ENCODE measurements around the gene NOS1AP.
A peak's percentile ranks its signal among the peaks of the same experiment; 100 is the strongest.

Gene NOS1AP

DNA sequence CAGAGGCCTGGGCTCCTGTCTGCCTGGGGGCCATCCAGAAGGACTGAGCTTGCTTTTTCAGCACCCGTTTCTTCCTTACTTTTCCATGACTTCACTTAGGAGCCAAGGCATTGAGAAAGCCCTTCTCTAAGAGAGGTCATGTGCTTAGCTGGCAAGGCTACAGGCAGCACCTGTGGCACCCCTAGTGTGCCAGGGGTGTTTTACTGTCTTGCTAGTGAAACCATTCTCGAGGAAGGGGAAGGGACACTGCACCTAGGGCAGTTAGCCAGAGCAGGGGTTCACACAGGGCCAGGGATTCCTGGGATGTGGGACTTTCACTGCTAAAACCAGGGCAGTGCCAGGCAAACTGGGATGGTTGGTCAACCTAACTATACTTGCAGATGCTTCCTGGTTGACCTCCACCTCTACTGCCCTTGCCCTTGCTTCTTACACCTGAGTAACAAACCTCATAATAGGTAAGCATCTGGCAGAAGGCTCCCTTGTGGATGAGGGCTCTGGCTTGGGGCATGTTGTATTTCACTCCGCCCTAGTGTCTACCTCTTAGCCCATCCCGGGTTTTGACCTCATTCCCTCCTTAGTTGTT lies 69.2 kb downstream of the NOS1AP start:
- no peak for DNase-seq

DNA sequence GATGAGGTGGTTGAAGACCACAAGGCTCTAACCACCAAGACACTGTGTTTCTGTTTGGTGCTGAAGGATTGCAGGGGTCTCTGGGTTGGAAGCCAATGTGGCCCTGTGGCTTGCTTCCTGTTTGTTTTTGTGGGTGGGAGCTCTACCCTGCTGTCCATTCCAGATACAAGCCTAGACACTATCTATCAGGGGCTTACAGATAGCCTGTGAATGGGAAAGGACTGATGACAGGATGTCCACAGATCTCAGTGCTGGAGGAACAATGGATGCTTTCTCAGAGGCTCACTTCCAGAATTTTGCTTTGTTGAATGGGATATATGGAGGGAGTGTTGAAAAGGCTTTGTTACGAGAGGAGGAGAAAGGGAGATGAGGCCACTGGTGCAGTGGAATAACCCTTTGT lies 69.7 kb downstream of the NOS1AP start:
- peak in 1 of 14 donors; percentile 21 for DNase-seq

DNA sequence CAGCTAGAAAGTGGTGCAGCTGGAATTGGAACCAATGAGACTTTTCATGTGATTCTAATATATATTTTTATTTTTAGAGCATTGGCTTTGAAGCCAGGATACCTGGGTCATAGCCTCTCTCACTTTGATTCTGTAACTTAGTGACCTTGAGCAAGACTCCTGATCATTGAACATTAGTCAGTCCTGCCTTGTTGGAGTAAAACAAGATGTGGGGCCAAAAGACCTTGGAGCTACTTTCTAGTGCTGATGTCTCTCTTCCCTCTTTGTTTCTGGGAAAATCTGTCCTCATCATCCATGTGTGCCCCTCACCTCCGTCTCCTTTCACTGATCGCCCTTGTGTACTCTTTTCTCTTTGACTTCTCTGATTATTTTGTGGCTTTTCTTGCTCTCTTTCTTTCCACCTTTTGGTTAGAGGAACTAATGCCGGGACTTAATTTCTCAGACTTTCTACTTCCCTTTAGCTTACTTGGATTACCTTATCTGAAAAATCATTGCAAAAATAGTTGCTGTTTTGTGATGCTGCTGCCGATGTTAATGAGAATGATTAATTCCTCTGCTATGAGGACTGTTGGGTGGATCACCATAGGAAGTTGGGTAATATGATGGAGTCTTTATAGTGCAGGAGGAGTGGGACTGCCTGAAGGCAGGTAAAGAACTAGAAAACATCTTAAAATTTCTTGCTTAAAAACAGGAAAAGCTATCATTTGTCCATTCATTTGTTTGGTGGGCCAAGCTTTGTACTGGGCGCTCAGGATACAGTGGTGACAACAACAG lies 72.0 kb downstream of the NOS1AP start:
- DNase-seq: no peak

DNA sequence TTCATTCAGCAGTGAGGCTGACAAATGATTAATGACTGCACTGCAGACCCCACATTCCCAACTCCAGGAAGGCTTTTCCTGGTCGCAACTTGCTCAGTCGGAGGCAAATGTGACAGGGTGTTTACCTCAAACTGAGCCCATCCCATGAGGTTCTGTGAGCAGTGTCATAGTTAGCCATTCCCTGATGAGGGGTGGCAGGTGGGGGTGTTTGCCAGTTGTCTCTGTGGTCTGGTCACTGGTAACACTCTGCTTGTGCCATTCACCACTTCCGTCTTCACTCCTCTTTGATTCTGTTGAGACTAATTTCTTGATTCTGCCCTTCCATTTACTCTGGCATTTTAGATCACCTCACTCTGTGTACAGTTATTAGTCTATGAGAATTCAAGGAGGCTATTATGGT lies 73.5 kb downstream of the NOS1AP start:
- DNase-seq: no peak

DNA sequence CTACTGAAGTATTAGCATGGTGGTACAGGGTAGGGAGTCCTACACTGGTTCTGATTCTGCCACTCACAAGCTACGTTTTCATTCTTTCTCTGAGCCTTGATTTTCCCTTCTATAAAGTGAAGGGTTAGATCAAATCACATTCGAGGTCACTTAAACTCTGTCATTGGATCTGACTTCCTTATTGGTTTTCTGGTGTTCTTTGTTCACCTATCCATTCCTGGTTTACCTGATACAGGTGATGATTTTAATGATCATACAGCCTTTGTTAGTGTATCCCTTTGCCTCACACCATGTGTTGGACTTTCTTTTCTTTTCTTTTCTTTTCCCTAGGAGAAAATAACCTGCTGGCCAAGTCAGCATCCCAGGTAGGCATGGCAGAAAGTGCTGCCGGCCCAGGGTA lies 74.8 kb downstream of the NOS1AP start:
- no peak for DNase-seq

DNA sequence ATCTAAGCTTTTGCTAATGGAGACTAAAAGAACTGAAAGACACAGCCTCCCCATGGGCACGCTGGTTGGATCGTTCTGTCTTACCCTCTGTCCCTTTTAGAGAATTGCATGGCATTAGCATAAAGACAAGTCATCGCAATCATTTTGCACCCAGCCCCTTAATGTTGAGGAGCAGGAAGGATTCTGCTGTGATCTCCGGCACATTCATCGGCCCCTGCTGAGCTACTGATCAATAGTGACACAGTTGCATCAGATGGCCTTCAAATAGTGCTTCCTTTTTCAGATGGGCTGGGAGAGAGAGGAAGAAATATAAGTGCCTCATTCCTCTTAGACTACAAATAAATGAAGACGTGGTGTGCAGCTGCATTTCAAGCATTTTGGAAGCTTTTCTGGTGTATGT lies 75.4 kb downstream of the NOS1AP start:
- no peak for DNase-seq

DNA sequence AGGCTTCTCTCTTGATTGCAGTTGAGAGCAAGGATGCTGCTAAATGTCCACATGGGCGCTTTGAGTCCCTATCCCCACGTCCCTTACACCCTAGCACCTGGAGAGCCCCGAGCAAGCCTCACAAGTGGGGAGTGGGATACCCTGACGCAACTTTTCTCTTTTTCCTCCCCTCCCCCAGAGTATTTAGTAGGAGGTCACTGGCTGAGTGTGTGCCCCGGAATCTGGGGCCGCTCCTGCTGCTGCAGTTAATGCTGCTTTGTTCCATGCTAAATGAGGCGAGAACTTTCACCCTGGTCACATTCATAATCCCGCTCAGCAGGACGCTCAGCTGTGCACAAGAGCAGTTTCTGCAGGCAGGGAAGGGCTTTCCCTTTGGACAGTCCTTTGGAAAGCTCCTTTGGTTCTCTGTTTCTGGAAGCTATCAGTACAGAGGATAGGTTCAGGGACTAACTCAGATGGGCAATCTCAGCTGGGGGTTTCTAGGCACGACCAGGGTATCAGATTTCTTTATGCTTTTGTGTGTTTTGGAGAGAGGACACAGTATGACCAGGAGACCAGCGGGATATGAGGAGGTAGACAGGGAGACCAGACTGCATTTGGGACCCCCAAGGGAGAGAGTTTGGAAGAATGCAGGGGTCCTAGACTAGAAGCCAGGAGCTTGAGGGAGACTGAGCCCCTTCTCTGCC lies 75.9 kb downstream of the NOS1AP start:
- peak in 7 of 14 donors; percentile 33 to 68 (median 47) for DNase-seq

DNA sequence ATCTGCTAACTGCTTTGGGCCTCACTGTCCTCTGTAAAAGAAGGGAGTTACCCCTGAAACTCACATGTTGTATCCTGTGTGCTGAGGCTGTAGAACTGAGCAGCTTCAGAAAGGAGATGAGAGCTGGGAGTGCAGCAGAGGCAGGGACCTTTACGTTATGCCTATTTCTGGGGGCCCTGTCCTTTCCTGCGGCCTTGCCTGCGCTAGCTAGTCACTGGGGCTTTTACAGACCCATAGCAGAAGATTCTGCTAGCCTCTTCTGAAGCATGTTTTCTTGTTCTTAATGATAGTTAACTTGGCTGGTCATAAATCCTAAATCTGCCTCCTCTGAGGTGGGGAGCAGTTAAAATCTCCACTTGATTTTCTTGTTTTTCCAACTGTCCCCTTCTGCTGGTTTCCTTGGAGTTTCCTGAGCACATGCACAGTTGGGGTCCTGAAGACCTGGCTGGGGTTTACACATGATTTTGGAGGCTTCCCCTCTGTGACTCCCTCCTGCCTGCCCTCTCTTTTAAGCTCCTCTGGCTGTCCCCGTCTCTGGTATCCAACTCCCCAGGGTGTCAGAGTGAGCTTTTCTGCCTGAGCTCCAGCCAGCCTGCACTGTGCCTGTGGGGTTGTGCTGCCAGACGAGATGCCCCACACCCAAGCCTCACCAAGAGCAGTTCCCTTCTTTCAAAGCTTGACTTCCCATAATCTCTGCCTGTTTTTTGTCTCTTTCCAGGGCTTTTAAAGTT lies 76.6 kb downstream of the NOS1AP start:
- DNase-seq: no peak

DNA sequence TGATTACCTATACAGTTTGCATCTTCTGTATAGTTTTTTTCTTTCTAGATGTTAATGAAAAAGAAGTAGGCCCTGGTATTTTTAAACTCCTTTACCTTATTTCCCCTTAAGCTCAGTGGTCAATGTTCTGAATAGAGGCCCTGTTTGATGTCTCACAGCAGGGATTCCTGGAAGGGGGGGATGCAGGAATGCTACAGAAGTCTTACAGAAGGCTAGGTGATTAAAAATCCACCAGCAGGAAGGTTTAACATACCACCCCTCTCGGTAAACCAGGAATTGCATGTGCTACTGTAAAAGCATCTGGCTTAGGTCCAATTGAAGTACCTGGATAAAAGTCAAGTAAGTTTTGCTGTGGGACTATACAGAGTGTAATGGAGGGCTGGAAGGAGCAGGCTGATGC lies 78.3 kb downstream of the NOS1AP start:
- DNase-seq: no peak

DNA sequence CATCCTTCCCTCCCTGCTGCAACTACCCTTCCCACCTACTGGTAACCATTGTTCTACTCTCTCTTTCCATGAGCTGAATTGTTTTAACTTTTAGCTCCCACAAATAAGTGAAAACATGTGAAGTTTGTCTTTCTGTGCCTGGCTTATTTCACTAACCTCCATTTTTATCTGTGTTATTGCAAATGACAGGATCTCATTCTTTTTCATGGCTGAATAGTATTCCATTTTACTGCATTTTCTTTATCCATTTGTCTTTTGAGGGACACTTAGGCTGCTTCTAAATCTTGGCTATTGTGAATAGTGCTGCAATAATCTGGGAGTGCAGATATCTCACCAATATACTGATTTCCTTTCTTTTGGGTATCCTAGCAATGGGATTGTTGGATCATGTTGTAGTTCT lies 80.6 kb downstream of the NOS1AP start:
- no peak for DNase-seq

DNA sequence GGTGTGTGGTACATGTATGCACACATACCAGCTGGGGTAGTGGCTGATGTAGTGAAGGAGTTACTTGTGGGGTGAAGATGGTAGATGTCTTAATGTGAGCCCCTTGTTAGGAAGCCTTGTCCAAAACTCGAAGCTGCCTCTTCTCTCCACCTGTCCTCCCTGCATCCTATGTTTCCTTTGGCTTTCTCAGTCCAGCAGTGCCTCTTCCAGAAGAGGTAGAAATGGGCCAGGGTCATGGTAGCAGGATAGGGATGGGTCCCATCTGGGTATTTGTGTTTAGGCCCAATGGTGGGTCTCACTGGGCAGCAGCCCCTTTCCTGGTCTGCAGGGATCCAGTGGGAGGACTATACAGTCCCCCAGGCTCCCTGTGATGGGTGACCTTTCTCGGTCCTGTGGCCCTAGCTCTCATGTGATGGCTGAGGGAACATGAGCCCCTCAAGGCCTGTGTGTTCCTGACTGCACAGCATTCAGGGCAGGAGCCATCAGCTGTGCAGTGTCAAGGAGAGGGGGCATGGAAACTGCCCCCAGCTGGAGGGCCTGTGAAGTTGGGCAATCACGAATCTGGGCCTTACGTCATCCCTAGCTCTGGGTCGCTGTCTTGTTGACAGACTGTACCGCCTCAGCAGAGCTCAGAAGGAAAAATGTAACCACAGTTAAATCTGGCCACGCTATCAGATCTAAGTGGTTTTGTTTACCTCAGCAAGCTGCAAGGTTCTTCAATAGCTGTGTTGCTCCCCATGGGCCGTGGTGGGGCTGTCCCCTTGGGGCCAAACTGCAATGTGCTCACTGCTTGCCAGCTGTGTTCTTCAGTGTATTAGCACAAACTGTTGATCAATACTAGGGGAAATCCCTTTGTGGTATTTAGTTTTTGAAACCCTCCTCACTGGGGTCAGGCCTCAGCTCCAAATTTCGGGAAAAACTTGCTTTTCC lies 82.7 kb downstream of the NOS1AP start:
- DNase-seq: no peak

DNA sequence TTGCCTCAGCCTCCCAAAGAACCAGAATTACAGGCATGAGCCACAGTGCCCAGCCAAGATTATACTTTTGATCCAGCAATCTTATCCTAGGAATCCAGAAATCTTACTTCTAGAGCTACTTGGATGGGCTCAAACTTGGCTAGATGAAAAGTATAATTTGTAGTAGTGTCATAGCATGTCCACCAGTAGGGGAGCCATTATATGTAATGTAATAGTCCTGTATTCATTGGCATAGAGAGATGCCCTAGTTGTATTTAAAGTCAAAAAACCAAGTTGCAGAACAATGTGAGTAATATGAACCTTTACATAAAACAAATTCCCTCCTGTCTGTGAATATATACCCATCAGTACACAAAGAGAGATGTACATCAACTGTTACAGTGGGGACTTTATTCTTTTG lies 83.9 kb downstream of the NOS1AP start:
- no peak for DNase-seq

DNA sequence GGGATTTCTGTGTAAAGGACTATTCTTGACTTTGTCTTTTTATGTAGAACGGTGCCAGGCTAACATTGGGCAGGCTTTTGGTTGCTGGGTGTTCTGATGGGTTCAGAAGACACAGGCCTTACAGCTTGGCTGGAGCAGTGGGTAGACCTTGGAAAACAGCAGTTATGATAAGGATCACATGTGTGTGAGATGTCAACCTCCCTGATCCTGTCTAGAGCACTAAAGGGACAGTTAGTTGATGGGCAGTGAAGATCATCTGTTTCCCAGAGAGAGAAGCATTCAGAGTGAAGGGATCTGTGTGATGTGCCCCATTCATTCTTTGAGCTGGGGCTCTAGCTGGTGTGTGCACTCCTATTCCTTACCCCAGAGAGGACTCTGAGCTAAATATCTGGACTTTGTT lies 88.0 kb downstream of the NOS1AP start:
- DNase-seq: no peak

DNA sequence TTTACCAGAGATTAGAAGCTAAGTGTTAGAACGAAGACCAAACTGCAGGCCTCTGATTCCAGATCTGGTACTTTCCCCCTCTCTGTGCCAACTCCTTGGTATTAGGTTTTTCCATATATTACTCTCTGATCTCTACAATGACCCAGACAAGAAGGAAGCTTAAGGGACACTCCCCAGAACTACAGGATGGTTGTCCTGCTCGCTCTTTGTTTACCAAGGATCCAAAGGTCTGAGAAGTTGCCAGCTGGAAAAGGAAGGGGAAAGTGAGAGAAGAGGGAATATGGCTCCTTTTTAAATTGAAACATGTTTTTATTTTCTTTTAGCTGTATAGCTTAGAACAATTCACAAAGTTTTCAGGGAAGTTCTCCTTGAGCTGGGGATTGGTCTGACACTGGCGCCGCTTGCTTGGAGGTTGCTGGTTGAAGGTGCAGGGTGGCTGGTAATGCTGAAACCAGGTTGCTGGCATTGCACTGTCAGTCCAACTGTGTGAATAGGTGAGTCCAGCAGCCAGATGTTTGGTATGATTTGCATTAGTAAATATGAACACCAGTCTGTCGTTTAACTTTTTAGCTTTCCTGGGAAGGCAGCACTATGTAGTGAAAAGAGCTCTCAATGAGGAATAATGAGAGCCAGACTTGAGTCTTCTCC lies 89.3 kb downstream of the NOS1AP start:
- no peak for DNase-seq

DNA sequence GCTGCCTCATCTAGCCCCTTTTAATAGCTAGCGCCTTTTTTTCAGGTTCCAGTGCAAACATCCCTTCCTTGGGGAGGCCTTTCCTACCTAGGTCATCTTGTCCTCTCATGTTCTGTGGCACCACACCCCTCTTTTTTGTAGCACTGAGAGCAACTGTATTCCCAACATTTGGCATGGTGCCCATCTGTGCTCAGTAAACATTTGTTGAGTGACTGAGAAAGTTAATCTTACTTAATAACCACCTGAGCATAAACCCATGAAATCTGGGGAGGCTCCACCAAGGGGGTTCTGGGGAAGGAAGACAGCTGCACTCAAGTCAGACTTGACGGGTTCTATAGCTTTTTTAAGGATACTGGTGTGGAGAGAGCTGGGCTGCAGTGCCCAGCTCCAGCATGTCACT lies 90.0 kb downstream of the NOS1AP start:
- DNase-seq: no peak

DNA sequence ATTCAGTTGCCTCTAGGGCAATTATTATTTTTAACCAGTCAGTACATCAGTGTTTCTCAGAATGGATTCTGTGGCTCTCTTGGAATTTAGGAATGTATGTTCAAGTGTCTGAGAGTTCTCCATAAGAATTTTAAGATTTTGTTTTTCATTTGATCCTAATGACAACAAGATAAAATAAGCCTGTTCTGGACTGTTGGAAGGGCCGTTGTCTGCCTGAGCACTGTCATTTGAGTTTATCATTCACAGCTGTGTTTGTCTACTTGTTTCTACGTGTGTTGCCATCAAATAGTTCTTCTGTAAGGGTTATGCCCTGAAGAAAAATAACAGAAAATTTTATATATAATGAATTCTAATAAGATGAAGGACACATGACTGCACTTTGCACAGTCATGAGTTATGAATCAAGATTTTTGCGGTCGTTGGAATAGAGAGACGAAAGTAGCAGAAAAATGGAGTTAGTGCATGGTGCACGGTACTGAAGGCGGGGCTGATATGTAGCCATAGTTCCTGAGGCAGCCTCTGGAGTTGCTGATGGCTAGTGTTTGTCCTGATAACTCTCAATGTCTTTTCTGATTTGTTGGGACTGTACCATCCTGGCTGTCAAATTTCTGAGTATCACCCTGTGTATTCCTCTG lies 92.5 kb downstream of the NOS1AP start:
- no peak for DNase-seq

DNA sequence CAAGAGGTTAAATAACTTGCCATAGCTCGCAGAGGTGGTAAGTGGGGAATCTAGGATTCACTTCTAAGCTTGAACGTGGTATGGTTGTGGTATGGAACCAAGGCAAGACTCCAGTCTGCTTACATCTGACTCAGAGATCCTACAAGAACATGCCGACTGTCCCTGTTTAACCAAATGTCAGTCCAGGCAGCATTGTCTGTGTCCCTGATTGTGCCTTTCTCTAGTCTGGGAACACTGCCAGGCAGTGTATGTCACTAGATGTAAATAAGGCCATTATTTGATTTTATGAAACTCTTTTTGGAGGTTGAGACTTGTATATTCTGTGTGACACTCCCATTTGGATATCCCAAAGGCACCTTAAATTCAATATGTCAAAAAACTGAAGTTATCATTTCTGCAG lies 96.0 kb downstream of the NOS1AP start:
- peak in 2 of 14 donors; percentile 6 to 20 for DNase-seq

DNA sequence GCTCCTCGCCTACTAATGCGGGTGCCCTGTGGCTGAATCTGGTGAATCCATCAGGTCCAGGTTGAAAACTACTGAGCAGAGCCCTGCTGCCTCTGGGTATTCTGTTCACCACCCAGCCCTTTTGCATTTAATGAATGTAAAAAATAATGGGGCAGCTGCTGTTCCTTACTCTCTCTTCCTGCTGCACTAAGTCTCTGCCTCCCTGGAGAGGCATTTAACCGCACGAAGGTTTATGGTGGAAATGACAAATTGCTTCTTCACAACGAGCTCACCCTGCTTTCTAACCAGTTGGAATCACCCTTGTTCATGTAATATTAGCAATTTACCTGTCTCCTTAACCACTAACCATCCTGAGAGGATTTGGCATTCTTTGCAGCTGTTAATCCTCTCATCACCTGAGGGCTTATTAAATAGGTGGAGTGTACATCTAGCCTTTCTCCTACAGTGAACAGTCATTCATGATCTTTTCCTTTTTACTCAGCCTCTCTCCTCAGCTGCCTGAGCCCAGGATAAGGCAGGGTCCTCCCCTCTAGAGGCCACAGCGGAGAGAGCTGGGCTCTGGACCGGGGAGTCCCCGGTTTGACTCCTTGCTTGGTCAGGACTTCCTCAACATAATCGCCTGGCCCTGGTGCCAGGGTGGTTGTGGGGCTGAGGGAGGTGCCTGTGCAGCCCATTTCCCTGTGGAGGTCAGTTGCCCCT lies 97.6 kb downstream of the NOS1AP start:
- peak in 1 of 14 donors; percentile 9 for DNase-seq

DNA sequence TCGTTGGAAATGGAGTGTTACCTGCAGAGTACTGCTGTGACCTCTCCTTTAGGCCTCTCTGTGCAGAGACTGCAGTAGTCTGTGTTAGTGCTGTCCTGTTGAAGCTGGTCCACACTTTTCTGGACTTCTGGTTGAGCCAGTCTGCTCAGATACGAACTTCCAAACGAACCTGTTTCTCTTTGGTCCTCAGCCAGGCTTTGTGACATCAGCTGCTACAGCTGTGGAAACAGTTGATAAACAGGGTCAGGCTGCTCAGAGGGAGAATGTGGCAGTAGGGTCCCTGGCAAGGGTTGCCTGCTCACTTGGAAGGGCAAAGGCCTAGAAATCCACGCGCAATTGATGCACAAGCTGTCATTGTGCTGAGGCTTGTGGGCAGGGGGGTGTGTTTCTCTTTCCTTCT lies 98.8 kb downstream of the NOS1AP start:
- DNase-seq: peak in 5 of 14 donors; percentile 20 to 46 (median 34)
